Chondrocyte (in vitro differentiated cells): Measurements from ENCODE around the gene LMOD3. TPM values are rescaled to one million over a fixed set of nuclear protein-coding genes. Genes with fewer than 3 reads are reported as not detected.

Experiments
- DNase-seq: peaks from one replicate; pipeline ENCODE4 v3.0.0; 2021; ENCODE audit warnings: mixed read lengths, low spot score
- H3K27ac Mint-ChIP-seq: one replicate; pipeline ENCODE4 v1.8.0; 2021; ENCODE audit warnings: mild to moderate bottlenecking, moderate library complexity, mixed read lengths; ENCODE audit not compliant: unreplicated experiment
- H3K27me3 Mint-ChIP-seq: 2 replicates; pipeline ENCODE4 v1.8.0; 2021; ENCODE audit warnings: low read depth, mixed read lengths
- H3K36me3 Mint-ChIP-seq: 2 replicates; pipeline ENCODE4 v1.8.0; 2021; ENCODE audit warnings: low read depth, mixed read lengths
- H3K4me1 Mint-ChIP-seq: 2 replicates; pipeline ENCODE4 v1.8.0; 2021; ENCODE audit warnings: low read depth, mild to moderate bottlenecking, mixed read lengths
- H3K4me3 Mint-ChIP-seq: one replicate; pipeline ENCODE4 v1.8.0; 2021; ENCODE audit warnings: mild to moderate bottlenecking, moderate library complexity, mixed read lengths; ENCODE audit not compliant: unreplicated experiment
- H3K9me3 Mint-ChIP-seq: 2 replicates; pipeline ENCODE4 v1.8.0; 2021; ENCODE audit warnings: low read depth, mixed read lengths
- total RNA-seq: library from RNA; stranded (reverse); gene quantifications from 3 replicates; pipeline ENCODE4 v1.2.1, GENCODE V29; 2021
- TF ChIP-seq, protein P1 (sequence below): fragments of 200-600 bp; sonication (generic); IDR thresholded peaks from 2 replicates; pipeline ENCODE4 v1.5.0; 2021; ENCODE audit warnings: antibody characterized with exemption, mild to moderate bottlenecking, moderate library complexity

Gene LMOD3
- total RNA-seq, 1 donor from 2014 or later, result not detected

DNA sequence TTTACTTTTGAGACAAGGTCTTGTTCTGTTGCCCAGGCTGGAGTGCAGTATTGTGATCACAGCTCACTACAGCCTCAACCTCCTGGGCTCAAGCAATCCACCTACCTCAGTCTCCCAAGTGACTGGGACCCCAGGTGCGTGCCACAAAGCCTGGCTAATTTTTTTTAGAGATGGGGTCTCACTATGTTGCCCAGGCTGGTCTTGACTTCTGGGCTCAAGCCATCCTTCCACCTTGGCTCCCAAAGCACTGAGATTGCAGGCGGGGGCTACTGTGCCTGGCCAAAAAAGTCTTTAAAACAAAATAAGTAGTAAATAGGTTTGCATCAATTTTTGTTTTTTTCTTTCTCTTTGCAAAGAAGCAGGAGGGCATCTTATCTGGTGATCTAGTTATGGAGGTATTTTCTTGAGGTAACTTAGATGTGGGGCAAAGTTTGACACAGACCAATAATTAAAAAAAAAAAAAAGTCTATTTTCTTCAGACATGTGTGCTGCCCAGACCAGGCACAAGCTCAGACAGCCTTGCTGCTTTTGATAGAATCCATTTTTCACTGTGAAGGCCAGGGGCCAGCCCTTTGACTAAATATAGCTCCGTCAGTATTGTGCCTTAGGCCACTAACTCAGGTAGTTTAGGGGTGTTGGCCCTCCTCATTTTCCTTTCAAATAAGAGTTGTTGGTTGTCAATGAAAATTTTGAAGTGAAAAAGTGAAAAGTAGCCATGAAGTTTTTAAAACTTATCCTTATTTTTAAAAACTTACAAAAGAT lies 35.2 kb downstream of the LMOD3 start:
- H3K27ac Mint-ChIP-seq, result peak overlapping the region; percentile 28
- peak overlapping the region; percentile 92 for H3K4me3 Mint-ChIP-seq
- H3K27me3 Mint-ChIP-seq, result no peaks in the 10 kb centered on the region
- TF ChIP-seq, protein P1, sequence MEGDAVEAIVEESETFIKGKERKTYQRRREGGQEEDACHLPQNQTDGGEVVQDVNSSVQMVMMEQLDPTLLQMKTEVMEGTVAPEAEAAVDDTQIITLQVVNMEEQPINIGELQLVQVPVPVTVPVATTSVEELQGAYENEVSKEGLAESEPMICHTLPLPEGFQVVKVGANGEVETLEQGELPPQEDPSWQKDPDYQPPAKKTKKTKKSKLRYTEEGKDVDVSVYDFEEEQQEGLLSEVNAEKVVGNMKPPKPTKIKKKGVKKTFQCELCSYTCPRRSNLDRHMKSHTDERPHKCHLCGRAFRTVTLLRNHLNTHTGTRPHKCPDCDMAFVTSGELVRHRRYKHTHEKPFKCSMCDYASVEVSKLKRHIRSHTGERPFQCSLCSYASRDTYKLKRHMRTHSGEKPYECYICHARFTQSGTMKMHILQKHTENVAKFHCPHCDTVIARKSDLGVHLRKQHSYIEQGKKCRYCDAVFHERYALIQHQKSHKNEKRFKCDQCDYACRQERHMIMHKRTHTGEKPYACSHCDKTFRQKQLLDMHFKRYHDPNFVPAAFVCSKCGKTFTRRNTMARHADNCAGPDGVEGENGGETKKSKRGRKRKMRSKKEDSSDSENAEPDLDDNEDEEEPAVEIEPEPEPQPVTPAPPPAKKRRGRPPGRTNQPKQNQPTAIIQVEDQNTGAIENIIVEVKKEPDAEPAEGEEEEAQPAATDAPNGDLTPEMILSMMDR, result no peak
- no peaks in the 10 kb centered on the region for H3K9me3 Mint-ChIP-seq
- H3K36me3 Mint-ChIP-seq, result peaks cover 1% of the 10 kb centered on the region
- peaks cover 81% of the 10 kb centered on the region for H3K4me1 Mint-ChIP-seq
- DNase-seq, result no peak

DNA sequence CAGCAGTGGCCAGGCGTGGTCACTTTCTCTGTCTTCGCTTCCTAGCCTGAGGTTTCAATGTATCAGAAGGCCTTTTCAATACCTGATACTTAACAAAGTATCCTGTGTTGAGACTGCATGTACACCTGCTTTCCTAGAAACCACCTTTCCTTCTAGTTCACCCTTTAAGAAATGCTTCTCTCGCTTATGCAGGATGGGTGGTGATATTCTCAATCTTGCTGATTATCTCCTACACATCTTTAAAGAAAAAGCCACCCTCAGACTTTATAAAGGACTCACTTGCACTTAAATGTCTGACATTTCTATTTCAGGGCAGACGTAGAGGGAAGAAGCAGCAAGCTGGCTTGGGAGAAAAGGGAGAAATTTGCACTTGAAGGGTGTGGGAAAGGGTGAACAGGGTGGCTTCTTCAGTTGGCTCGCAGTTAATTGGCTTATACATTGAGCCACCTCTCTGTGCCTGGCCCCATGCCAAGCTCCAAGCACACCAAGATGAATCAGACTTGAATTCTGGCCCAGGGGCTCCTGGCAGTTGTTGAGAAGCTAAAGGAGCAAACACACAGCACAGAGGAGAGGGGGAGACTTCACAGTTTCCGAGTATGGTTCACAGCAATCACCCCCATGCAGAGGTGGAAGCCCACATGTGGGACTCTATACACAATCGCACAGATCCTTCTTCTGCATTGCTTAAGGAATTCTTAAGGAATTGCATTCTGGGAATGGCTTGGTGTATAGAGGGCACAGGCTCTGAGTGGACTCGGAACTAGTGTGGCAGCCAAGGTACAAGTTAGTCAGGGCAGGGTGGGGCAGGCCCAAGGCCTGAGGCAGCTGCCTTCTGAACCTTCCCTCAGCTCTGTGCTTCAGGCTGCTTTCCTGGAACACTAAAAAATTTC lies 36.3 kb downstream of the LMOD3 start:
- Mint-ChIP-seq H3K27me3 (no peaks in the 10 kb centered on the region), H3K4me3 (peak overlapping the region; percentile 92), H3K36me3 (peaks cover 1% of the 10 kb centered on the region), H3K4me1 (peaks cover 84% of the 10 kb centered on the region), H3K9me3 (no peaks in the 10 kb centered on the region), H3K27ac (peak overlapping the region; percentile 95)
- TF ChIP-seq, protein P1, result no peak
- peak; percentile 95 for DNase-seq

DNA sequence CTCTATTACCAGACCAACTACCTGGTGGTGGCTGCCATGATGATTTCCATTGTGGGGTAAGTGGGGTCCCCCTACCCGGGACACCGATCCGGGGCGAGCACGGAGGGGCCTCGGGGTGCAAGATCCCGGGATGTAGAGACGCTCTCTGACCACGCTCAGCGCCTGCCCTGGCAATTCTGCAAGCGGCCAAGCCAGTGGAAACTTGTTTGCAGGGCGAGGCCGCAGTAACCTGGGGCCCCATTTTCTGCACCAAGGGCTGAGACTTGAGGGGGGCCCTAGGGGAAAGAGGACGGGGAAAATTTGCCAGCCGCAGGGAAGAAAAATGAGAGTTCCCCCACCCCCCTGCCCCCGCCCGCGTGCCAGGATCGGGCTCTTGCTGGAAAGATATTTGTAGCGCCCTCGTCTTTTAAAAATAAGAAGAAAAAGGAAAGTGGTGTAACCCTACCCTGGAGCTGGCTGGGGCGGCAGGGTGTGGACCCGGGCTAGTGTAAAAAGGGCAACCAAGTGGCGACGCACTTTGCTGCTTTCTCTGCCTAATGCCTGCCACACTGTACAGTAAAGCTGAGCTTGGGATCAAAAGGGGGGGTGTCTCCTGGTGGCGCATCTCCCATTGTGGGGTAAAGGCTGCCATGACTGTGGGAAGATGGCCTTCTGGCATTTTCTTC lies 37.1 kb downstream of the LMOD3 start:
- peaks cover 85% of the 10 kb centered on the region for H3K4me1 Mint-ChIP-seq
- TF ChIP-seq, protein P1, result peak; percentile 42
- no peaks in the 10 kb centered on the region for H3K27me3 Mint-ChIP-seq
- no peaks in the 10 kb centered on the region for H3K9me3 Mint-ChIP-seq
- DNase-seq, result no peak
- H3K27ac Mint-ChIP-seq, result peak overlapping the region; percentile 95
- H3K36me3 Mint-ChIP-seq, result no peaks in the 10 kb centered on the region
- H3K4me3 Mint-ChIP-seq, result peak overlapping the region; percentile 92

DNA sequence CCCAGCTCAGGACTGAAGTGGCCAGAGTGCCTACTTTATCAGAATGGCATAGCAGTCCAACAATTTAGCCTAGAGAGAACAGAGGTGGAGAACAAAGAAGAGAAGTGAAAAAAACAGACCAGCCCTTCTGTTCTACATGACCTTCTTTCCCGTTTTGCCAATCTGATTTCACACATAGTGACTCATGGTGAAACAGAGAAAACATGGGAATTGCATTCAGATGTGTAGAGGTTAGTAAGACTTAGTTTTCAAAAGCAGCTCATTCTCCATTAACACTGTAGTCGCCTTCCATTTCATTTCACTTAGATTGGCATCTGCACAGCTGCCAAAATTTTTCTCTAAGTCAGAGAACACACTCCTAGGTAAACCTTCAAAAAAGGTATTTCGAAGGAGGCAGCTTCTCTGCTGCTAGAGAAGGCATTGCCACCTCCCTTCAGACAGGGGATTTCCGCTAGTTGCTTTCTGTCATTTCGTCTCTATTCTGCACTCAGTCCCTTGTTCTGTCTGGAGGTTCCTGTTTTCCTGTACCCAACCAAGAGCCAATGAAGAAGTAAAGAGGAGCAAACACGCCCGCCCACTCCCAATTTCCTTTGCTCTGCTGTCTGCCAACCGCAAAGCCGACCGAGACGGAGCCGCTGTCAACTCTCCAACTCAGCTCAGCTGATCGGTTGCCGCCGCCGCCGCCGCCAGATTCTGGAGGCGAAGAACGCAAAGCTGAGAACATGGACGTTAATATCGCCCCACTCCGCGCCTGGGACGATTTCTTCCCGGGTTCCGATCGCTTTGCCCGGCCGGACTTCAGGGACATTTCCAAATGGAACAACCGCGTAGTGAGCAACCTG lies 37.8 kb downstream of the LMOD3 start, which contains the start of gene ARL6IP5:
ARL6IP5 (plus strand) TSS at position 612 of the 842 bp plus-strand sequence; CDS start at position 723, 111 bp downstream.
- TF ChIP-seq, protein P1, result no peak
- Mint-ChIP-seq H3K27me3 (no peaks in the 10 kb centered on the region), H3K9me3 (no peaks in the 10 kb centered on the region), H3K36me3 (no peaks in the 10 kb centered on the region), H3K4me3 (peak within 1 kb of the TSS; percentile 92), H3K4me1 (peaks cover 78% of the 10 kb centered on the region), H3K27ac (peak within 1 kb of the TSS; percentile 95)
- peak; percentile 98 for DNase-seq
